Endometrium (tissue), 2 donors: ENCODE results near the gene ABAT.
"Not testable (repeated sequence)": the region's sequence is repeated elsewhere in the genome, so short reads cannot be mapped to it uniquely, and the experiment has no call there.

Source experiments
- FAIRE-seq: peaks from 2 replicates; lab custom pipeline; 2012; peaks lifted over from hg19 to GRCh38; lab: Jason Lieb, UNC
- donor health status: control.
- donor health status: control.

The ABAT gene

GRCh38 chr16:8649829-8650554 is 24.4 kb upstream of the ABAT start:
- no peak for FAIRE-seq

GRCh38 chr16:8651958-8652357 is 22.5 kb upstream of the ABAT start:
- FAIRE-seq, result not testable (repeated sequence)

GRCh38 chr16:8655184-8655717 is 19.2 kb upstream of the ABAT start:
- no peak for FAIRE-seq

GRCh38 chr16:8656376-8656775 is 18.0 kb upstream of the ABAT start:
- no peak for FAIRE-seq

- FAIRE-seq, result no peak
These were observed 13.5 kb upstream of the ABAT start for GRCh38 chr16:8660841-8661301.

- no peak for FAIRE-seq
These were observed 12.7 kb upstream of the ABAT start for GRCh38 chr16:8661703-8662102.

GRCh38 chr16:8663192-8664089 is 11.0 kb upstream of the ABAT start:
- FAIRE-seq, result no peak

- FAIRE-seq, result no peak
These were observed 8.9 kb upstream of the ABAT start for GRCh38 chr16:8665529-8665928.

- no peak for FAIRE-seq
These were observed 6.9 kb upstream of the ABAT start for GRCh38 chr16:8667492-8667891.

GRCh38 chr16:8668113-8668512 is 6.3 kb upstream of the ABAT start:
- no peak for FAIRE-seq

- FAIRE-seq, result no peak
These were observed 4.9 kb upstream of the ABAT start for GRCh38 chr16:8669481-8669880.

- no peak for FAIRE-seq
These were observed 4.3 kb upstream of the ABAT start for GRCh38 chr16:8670014-8670560.

- FAIRE-seq, result no peak
These were observed 605 bp upstream of the ABAT start for GRCh38 chr16:8673611-8674412.

GRCh38 chr16:8675183-8676159 is 1.1 kb downstream of the ABAT start:
- no peak for FAIRE-seq

GRCh38 chr16:8676160-8676547 is 1.7 kb downstream of the ABAT start:
- no peak for FAIRE-seq

- FAIRE-seq, result no peak
These were observed 2.4 kb downstream of the ABAT start for GRCh38 chr16:8676737-8677375.

GRCh38 chr16:8677481-8677880 is 3.1 kb downstream of the ABAT start:
- FAIRE-seq, result no peak

GRCh38 chr16:8678068-8678927 is 3.9 kb downstream of the ABAT start:
- FAIRE-seq, result no peak

- FAIRE-seq, result no peak
These were observed 4.7 kb downstream of the ABAT start for GRCh38 chr16:8679151-8679550.
